ENCODE measurements around the gene SLC24A1.

Gene SLC24A1

DNA sequence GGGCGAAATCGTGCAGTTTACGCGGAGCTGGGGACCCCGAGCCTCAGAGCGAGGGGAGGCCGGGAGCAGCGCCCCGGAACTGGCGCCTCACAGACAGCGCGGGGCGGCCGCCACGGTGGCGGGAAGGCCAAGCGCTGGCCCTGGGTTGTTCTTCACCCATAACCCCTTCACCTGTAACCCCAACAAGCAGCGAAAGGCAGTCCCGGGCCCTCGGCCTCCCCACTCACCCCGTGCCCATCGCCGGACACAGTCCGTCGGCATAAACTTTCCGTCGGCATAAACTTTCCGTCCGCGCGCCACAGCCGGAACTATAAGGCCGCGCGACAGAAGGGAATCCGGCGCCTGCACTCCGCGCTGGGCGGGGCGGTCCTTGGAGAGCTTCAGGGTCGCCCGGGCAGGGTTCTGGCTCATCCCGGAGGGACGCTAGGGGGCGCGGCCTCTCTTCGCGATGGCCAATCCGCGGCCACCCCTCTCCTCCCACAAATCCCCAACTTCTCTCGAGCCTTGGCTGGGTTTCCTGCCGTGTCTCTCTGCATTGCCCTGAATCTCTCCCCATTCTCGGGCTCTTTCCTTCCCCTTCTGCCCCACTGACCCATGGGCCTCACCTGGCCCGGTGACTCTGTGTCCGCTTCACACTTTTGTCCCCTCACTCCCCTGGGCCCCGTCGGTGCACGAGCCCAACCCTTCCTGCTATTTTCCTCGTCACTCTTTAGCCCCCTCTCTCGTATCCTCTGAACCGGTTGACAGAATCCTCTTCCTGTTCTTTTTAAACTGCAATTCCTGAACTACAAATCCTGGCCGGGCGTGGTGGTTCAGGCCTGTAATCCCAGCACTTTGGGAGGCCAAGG lies 10.6 kb upstream of the SLC24A1 start, which contains the start of gene INTS14:
TSS of gene INTS14 (minus strand) at position 261 of the 848 bp plus-strand sequence. CDS start 3,751 bp downstream, outside the sequence.
- TF ChIP-seq, protein P1, sequence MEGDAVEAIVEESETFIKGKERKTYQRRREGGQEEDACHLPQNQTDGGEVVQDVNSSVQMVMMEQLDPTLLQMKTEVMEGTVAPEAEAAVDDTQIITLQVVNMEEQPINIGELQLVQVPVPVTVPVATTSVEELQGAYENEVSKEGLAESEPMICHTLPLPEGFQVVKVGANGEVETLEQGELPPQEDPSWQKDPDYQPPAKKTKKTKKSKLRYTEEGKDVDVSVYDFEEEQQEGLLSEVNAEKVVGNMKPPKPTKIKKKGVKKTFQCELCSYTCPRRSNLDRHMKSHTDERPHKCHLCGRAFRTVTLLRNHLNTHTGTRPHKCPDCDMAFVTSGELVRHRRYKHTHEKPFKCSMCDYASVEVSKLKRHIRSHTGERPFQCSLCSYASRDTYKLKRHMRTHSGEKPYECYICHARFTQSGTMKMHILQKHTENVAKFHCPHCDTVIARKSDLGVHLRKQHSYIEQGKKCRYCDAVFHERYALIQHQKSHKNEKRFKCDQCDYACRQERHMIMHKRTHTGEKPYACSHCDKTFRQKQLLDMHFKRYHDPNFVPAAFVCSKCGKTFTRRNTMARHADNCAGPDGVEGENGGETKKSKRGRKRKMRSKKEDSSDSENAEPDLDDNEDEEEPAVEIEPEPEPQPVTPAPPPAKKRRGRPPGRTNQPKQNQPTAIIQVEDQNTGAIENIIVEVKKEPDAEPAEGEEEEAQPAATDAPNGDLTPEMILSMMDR (IDR thresholded peaks at IDR 0.05), result peak; percentile 76

DNA sequence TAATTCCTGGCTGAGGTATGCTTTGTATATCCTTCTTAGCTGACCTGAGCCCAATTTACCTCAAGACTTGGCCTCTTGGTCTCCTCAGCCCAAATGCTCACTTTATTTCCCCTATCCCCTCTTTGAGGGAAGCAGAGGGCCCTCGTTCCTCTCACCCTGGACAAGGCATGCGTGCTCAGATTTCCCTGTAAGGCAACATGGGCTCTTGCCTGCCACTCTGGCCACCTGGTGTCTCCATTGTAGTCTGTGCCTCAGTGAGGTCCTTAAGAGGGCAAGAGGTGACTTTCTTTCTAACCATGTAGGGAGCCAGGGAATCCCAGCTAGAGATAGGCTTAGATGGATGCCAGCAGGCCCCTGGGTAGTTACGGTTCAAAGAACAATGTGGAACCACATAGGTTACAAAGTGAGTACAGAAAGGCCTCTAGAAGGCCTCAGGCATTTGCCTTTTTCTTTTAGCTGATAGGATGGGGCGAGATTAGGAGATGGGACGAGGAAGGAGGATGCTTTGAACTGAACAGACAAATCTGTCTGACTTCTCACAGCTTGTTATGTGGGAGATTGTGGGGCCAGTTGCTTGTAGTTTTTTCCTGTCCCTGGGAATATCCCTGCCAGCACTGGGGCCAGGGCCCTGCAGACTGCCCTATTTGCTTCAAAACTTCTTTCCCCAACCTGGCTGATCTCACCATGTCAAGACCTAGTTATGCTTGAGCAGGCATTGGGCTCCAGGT lies 9.7 kb upstream of the SLC24A1 start:
- TF ChIP-seq, protein P1 (IDR thresholded peaks at IDR 0.05), result no peak

DNA sequence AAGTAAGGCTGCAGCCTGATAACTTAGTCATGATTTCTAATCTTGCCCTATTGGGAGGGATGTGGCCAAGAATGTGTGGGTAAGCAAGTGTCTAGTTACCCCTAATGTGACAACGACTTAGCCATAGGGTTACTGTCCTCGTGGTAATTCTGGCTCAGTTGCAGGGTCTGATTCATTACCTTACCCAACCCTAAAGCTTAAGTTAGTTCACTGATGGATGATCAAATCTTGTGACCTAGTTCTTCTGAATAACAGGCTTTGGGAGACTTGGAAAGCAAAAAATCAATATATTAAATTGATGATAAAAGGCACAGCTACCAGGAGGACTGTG lies 9.2 kb upstream of the SLC24A1 start:
- TF ChIP-seq, protein P1 (IDR thresholded peaks at IDR 0.05), result no peak

DNA sequence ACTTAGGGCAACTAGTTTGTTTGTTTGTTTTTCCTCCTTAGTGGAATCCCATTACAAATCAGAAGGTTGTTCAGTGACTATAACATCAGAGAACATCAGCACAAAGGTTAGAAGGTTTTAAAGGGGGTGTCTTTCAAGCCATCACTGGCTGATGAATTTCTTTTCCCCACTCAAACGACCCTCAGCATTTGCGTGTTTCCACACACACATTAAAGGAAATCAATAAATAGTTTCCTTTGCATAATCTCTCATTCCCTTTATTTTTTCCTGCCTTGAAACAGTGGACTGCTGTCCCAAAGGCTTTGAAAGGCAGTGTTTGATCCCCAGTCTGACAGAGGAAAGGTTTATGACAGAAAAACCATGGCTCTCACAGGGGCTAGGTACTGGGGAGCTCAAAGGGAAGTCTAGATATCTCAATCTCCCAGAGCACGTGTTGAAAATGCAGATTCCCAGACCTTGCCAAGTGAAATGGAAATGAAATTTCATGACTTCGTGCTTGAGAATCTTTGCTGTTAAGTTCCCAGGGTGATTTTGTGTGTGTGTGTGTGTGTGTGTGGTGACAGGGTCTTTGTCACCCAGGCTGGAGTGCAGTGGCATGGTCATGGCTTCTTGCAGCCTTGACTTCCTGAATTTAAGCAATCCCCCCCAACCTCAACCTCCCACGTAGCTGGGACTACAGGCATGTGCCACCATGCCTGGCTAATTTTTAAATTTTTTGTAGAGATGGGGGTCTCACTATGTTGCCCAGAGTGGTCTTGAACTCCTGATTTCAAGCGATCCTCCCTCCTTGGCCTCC lies 8.6 kb upstream of the SLC24A1 start:
- TF ChIP-seq, protein P1 (IDR thresholded peaks at IDR 0.05), result no peak

DNA sequence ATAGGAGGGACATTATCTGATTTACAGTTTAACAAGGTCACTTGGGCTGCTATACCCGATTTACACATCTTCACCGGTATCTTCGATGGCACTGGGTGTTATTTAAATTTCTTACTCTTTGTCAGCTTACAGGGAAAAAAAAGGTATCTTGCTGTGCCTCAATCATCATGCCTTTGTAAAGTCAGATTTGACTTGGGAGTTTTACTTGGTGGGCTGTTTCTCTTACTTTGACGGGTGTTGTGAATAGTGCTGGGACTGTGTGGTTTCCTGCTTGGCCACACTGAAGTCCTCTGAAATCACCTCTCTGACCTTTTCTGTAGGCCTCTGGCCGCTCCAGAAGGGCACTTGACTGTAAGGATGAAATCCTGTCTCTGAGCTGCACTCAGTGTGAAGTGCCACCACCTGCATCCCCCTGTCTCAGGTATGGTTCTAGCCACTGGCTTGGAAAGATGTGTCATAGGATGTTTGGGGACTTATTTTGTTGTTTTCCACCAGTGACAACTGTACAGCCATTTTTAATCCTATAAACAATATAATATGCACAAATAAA lies 3.1 kb upstream of the SLC24A1 start:
- TF ChIP-seq, protein P1 (IDR thresholded peaks at IDR 0.05), result no peak

DNA sequence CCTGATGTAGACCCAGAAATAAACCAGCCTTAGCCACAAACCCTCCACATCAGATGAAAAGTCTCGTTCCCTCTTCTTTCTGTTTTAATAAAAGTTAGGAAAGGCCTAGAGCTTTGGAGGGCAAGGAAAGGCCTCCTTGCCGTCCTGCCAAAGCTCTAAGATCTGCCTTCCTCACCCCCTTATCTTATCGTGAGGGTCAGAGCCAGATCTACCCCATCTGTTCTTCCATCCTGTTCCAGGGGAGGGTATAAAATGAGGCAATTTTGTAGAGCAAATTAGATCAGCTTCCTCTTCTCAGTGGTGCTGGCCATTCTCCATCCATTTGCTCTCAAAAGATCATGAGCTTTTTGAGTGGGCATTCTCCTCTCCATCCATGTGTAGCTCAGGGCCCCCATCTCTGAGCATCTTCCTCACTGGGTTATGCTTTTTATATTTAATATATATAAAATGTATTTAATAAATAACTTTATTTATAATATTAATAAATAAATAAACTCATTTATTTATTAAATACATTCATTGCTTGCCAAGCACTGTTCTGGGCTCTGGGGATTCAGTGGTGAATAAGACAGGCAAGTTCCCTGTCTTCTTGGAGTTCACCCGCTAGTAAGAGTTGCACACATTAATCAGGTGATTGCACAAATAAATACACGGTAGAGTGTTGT lies 2.0 kb upstream of the SLC24A1 start:
- TF ChIP-seq, protein P1 (IDR thresholded peaks at IDR 0.05), result no peak

Measured in LNCAP (cell line).